NCI-H2171 treated with DMSO at 0.1 percent for 48 hours (cell line): Measurements from ENCODE around the gene CLDND2.

Experiments used
- DNase-seq: peaks from one replicate; lab custom pipeline; 2025; lab: John Stamatoyannopoulos, UW

CLDND2 gene

DNA sequence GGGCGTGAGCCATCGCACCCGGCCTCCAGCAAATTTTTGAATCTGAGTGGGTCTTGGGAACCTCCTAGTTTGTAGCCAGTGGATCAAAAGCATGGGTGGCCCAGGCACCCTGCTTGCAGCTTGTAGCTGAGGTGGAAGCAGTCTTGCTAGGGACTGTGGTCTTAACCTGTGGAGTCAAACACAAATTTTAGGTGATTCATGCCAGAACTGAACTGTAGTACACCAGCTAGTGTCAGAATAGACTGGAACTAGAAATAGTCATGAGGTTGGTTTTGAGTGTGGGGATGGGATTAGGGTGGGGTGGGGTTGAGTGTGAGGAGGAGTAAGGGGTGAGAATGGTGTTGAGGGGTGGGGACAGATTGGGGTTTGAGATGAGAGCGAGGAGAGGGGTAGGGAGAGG lies 13.2 kb upstream of the CLDND2 start:
- DNase-seq, result no peak

- no peak for DNase-seq
Measured at GRCh38 chr19:51380379-51380778, 11.6 kb upstream of the CLDND2 start.

GRCh38 chr19:51377422-51377821 lies 8.6 kb upstream of the CLDND2 start:
- no peak for DNase-seq

DNA sequence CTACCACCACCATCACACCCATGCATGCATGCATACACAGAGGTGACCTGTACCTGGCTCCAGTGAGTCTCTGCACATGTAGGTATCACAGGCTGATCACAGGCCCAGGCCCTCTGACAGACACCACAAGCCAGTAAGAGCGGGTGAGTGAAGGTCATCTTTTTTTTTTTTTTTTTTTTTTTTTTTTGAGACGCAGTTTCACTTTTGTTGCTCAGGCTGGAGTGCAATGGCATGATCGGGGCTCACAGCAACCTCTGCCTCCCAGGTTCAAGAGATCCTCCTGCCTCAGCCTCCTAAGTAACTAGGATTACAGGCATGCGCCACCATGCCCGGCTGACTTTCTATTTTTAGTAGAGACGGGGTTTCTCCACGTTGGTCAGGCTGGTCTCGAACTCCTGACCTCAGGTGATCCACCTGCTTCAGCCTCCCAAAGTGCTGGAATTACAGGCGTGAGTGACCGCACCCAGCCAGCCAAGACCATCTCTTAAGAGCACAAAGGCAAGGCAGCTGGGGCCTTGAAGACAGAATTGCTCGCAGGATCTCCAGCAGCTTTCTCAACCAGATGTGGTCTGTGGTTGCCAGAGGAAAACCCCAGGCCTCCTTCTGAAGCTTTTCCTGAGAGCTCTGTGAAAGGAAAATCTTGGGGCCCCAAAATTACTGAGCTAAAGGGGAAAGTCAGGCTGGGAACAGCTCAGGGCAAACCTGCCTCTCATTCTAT lies 6.9 kb upstream of the CLDND2 start:
- DNase-seq, result no peak

DNA sequence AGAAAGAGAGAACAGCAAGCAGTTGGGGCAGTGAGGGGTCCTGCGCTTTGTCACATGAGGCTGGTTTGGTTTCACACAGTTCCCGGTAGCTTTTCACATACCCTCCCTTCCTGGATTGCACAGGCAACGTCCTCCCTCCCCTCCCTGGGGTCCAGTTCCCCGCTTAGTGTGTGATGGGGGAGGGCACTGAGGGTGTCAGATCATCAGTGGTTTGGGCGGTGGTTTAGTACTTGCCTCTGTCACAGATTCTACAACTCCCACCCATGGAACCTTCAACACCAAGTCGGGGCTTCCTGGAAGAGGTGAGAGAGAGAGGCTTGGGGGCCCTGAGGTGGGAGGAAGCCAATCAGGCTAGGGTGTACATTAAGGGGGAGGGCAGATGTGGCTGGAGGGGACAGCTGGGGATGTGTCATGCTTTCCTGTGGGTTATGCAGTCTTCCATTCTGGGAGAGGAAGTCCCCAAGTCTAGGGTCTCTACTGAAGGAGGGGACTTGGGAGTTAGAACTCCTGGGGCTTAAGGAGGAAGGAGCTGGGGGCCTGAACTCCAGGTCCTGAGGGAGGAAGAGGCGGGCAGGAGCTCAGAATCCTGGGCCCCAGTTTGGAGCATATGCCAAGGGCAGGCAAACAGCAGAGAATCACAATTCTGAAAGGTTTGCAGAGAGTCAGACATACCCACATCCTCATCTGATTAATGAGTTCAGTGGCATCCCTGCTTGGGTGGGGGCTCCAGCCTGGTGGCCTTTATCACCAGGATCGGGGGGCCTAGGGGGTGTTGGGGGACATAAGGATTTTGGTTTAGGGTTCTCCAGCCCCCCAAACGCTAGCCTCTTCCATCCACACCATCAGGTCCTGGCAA lies 4.1 kb upstream of the CLDND2 start, which contains the start of gene NKG7:
NKG7 (minus strand) TSS at position 6 of the 856 bp plus-strand sequence. CDS start 119 bp downstream, outside the sequence.
- no peak for DNase-seq

- DNase-seq, result no peak
Measured at GRCh38 chr19:51372021-51372648, 3.3 kb upstream of the CLDND2 start.

GRCh38 chr19:51371186-51371690 lies 2.4 kb upstream of the CLDND2 start:
- DNase-seq, result no peak

- no peak for DNase-seq
Measured at GRCh38 chr19:51370230-51370629, 1.4 kb upstream of the CLDND2 start.

GRCh38 chr19:51367565-51368365 lies 1.0 kb downstream of the CLDND2 start:
- peak; percentile 98 for DNase-seq

GRCh38 chr19:51367255-51367564 lies 1.6 kb downstream of the CLDND2 start:
- DNase-seq, result no peak

DNA sequence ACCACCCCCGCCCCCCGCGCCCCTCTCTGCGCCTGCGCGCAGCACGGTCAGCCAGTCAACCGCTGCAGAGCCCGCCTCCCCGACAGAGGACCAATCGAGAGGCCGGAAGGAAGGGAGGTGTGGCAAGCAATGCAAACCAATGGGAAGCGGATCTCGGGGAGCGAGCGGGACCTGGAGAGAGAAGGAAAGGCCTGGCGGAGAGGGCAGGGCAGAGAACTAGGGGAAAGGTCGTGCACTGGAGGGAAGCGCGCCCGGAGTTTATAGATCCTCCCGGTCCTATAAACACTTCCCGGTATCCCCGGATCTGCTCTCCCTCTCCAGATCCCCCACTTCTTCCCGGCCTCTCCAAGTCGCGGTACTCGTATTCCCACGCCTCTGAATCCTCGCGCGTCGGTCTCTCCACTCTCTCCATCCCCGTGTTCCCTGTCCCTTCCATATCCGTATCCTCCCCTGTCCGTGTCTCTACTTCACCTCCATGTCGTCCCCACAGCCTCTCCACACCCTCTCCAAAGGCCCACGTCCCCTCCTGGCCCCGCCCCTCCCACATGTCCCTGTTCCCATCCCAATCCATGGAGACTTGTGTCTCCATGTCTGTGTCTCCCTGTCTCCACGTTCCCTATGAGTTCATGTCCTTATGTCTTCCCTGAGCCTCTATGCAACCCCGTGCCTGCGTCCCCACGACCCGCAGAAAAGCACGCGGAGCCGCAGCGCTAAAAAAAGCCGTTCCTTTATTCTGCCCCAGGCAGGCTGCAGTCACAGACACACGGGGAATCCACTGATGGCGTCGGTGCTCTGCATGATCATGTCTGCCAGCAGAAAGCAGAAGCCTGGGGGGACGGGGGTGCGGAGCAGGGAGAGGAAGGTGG lies 2.2 kb downstream of the CLDND2 start:
- DNase-seq, result peak; percentile 96

GRCh38 chr19:51365965-51366388 lies 2.8 kb downstream of the CLDND2 start, which contains the start of gene ETFB:
ETFB (minus strand) TSS chr19:51366388; CDS start chr19:51366326, 62 bp downstream.
- no peak for DNase-seq

GRCh38 chr19:51365211-51365964 lies 3.4 kb downstream of the CLDND2 start:
- DNase-seq, result no peak

DNA sequence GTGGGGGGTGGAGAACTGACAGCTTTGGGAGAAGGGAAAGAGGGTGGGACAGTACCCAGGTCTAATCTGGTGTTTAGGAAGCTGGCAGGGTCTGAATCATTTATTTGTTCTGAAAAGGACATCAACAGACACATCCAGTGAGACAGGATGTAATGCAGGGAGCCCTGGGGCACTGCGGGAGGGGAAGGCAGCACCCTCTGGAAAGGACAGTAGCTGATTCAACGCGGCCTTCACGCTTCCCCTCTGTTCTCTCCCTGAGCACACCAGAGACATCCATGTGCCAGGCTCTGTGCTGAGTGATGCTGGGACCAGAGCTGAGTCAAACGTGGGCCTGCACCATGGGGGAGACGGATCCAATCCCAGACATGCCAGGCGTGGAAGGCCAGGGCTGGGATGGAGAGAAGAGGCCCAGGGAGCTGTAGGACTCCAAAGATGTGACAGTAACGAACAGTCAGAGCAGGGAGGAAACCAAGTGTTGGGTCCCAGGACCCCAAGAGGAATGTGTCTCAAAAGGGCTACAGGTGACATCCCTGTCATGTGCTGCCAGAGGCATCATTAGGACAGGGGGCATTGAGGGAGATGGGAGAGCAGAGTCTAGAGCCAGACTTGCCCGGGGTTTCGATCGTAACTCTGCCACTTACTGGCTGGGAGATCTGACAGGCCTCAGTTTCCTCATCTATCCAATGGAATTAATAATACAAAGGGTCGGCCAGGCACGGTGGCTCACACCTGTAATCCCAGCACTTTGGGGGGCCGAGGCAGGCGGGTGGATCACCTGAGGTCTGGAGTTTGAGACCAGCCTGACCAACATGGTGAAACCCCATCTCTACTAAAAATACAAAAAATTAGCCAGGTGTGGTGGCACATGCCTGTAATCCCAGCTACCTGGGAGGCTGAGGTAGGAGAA lies 4.3 kb downstream of the CLDND2 start:
- no peak for DNase-seq

DNA sequence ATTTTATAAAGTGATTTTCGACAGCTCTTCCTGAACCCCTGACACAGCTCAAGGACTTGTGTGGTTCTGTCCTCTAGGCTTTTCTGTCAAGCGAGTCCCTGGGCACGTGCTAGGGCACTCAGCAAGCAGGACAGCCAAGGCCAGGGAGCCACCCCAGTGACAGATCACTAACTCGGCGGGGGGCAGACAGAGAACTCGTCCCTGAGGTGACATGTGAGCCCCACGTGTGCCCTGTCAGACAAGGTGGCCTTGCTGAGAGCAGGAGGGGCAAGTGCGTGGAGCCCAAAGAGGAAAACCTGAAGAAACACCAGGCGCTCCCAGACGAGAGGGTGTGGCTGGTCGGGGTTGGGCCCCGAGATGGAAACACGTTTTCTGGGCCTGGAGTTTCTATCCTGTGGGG lies 7.6 kb downstream of the CLDND2 start:
- no peak for DNase-seq

GRCh38 chr19:51359294-51359693 lies 9.5 kb downstream of the CLDND2 start:
- DNase-seq, result no peak

DNA sequence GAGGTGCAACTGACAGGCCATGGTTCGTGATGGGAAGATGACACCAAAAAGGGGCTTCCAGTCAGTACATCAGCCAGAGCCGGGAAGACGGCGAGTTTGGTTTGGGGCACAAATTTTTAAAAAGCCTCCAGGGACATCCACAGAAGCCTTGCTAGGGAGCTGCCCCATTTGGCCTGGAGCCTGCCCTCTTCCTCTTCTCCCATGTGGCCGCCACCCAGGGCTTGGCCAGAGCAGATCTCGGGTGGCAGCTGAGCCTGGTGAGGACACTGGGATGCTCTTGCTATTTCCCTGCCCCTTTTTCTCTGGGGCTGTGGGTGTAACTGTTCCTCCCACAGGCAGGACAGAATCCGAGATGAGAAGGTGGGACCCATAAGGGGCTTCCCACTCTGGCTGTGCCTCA lies 10.9 kb downstream of the CLDND2 start:
- no peak for DNase-seq

GRCh38 chr19:51356159-51356801 lies 12.5 kb downstream of the CLDND2 start:
- DNase-seq, result no peak
